ENCODE measurements around the gene MLPH.

- no peak for TF ChIP-seq POLR2A (IDR thresholded peaks at IDR 0.05)
- TF ChIP-seq, protein P1, sequence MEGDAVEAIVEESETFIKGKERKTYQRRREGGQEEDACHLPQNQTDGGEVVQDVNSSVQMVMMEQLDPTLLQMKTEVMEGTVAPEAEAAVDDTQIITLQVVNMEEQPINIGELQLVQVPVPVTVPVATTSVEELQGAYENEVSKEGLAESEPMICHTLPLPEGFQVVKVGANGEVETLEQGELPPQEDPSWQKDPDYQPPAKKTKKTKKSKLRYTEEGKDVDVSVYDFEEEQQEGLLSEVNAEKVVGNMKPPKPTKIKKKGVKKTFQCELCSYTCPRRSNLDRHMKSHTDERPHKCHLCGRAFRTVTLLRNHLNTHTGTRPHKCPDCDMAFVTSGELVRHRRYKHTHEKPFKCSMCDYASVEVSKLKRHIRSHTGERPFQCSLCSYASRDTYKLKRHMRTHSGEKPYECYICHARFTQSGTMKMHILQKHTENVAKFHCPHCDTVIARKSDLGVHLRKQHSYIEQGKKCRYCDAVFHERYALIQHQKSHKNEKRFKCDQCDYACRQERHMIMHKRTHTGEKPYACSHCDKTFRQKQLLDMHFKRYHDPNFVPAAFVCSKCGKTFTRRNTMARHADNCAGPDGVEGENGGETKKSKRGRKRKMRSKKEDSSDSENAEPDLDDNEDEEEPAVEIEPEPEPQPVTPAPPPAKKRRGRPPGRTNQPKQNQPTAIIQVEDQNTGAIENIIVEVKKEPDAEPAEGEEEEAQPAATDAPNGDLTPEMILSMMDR (IDR thresholded peaks at IDR 0.05): no peak
Observed at GRCh38 chr2:237563816-237564215, 76.8 kb downstream of the MLPH start.

All from breast epithelium (tissue), 3 donors.